Activated gamma-delta T cell treated with anti-CD3 and anti-CD28 coated beads, Interleukin-2, amount 50 U/mL, for 16 hours (primary cell): ENCODE results near the gene RERE.
"Not testable (repeated sequence)": the region's sequence is repeated elsewhere in the genome, so short reads cannot be mapped to it uniquely, and the experiment has no call there.

Experiments used
- DNase-seq: peaks from one replicate; pipeline ENCODE4 v3.0.0-alpha.2; 2020; ENCODE audit warnings: low read depth

RERE gene

DNA sequence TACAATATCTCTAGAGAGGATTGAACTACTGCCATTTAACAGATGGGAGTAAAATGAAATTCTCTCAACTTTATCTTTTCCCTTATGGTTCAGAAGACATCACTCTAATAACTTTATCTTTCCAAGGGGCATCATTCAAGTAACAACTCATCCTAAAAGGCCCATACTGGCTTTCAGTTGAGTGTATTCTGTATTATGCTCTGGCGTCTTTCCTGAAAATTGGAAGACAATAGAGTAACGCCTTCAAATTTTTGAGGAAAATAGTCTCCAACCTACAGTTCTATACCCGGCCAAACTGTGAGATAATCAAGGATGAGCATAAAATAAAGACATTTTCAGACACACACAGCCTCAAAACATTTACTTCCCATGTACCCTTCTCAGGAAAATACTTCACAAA lies 103.3 kb downstream of the RERE start:
- no peak for DNase-seq

DNA sequence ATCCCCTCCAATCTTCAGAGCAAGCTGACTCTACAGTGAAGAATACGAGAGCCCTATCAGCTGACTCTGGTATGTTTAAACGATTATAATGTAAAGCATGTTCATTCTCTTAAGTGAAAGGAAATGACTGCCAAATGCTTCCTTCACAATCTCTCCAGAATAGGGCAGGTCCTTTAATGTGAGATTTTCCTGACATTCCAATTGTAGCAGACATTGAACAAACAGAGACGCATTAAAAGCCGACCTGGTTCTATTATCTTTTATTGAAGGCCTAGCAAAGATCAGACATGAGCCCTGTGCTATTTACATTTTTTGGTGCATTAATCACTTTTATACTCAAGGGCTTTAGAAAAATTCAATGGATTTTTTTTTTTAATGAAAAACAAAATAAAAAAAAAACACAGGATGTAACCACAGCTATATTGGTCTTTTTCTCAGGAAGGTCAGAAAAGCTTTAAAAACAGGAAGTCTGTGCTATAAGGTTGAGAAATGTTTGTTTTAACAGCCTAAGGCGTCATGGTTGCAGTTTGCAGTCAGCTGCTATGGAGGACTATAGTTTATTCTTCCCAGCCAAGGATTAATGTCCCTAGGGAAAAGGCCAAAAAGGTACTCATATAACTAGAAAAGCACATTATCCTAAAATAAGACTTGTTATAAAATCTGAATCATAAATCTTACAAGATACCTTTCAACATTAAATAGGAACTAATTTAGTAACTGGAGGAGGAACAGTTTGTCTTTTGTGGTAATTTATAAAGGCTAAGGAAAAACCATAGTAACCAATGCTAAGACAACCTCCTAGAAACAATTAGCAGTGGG lies 104.8 kb downstream of the RERE start:
- no peak for DNase-seq

DNA sequence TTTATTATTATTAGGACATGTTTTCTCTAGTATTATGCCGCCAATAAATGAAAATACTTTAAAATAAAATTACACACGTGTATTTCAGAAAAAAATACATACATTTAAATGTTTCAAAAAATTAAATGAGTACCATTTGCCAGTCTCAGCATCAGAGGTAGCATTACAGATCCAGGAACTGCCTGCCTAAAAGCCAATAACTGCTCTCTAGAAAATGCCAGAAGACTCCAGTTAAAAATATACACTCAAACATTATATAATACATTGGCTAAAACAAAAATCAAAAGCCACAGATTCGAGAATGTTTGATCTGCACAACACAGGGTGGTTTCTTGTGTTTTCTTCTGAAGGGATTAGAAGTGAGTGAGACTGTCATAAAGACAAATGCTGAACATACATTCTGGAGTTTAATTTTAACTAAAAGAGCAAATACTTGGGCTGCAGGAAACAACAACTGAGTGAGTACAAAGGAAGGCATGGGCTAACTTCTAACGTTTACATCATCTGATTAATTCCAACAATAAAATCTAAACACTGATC lies 105.5 kb downstream of the RERE start:
- DNase-seq = no peak

- DNase-seq = no peak
Observed at GRCh38 chr1:8711151-8711550, 106.3 kb downstream of the RERE start.

DNA sequence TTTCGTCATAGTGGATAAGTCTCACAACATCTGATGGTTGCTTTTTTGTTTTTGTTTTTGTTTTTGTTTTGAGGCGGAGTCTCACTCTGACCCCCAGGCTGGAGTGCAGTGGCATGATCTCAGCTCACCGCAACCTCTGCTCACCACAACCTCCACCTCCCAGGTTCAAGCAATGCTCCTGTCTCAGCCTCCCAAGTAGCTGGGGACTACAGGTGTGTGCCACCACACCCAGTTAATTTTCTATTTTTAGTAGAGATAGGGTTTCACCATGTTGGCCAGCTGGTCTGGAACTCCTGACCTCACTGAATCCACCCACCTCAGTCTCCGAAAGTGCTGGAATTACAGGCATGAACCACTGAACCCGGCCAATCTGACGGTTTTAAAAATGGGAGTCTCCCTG lies 109.2 kb downstream of the RERE start:
- DNase-seq = no peak

DNA sequence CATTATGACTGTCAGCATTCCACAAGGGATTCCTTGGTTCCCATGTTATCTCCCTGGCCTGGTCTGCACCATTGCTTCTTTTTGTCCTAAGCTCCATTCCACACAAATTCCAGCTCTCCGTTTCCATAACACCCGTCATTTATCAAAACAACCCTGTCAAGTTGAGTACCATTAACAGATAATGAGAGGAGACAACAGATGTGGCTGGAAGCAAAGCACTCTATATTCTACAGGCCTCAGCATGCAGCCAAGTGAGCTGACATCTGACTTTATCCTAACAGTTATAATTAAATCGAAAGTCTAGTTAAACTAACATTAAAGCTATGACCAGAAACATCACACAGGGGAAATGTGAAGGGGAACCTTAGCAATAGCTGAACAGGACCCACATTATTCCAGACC lies 110.4 kb downstream of the RERE start:
- DNase-seq = no peak

DNA sequence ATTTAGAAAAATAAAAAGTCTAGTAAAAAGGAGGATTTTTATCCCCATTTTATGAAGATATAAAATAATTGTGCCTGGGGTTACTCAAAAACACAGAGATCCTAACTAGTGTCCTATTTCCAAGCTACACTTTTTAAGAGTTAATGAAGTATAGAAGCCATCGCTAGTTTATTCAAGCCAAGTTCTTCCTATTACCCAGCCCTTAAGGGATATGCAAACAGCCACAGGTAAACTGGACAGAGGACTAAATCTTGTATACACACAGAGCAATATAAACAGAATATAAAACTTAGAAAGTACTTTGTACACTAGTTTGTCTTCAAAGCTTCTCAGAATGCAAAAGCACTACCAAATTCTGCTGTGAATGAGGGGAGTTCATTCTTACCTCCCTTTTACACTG lies 111.1 kb downstream of the RERE start:
- DNase-seq = no peak

DNA sequence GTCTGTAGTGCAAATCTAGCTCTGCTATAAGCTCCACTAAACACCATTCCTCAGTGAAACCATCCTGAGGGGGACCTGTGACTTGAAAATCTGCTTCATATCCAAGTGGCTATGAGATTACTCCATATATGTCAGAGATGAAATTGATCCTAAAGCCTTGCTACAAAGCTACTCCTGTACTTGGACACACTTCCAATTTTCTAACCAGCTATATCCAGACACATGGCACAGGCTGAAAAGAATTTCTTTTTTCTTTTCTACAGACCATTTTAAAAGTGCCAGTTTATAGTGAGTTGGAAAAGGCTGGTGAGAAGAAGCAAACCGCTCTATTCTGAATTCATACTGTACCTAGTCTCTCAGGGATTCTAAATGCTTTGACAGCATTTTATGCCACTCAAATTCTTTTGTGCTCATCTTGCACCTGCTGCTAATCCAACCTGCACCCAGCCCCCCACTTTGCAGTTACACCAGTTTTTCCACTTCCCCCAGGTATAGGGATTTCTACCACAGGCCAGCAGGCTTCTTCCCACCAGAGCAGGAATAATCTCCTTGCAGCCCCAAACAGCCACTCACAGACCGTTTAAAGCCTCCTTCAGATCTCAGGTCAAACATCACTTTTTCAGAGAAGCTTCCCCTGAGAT lies 112.5 kb downstream of the RERE start:
- no peak for DNase-seq

- peak; percentile 15 for DNase-seq
Observed at GRCh38 chr1:8702850-8703810, 114.3 kb downstream of the RERE start.

DNA sequence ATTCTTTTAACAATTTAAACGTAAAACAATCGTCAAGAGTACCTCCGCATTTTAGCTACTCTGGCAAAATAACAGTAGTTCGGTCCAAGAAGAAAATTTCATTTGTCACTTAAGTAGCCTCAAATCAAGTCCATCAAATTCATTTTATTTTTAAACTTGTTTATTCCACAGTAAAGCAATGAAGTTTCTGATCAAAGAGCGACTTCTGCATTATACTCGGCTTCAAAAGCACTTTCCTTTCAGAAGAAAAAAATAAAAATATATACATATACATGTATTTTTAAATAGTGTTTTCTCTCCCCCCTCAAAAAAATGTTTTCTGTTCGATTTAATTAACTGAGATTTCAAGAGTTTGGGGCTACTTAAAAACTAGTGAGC lies 115.0 kb downstream of the RERE start:
- no peak for DNase-seq

DNA sequence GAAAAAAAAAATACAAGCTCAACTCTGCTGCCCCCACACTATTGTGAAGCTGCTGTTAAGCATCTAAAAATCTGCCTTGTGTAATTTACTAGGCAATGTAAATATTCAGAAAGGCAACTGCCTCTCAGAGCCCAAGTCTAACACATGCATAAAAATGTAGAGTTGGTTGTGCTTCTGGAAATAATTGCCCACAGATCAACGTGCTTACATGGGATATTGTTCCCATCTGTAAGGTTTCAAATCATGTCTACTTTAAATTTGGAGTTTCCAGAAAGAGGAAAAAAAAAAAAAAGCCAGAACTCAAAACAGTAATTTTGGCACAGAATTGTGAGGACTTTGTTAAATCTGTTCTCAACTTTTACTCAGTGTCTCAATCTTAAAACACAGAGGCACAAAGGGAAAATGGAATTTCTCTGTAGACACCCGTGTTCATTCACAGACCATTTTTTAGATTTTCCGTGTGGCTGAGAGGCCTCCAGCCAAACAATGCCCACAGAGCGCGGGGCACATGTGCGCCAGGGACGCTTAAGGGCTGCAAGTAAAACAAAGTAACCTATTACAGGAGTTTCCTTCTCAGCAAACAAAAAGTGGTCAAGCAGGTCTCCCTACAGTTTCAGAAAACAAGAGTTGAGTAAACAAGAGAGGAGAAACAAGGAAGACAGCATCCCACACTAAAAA lies 115.5 kb downstream of the RERE start:
- DNase-seq = no peak

- DNase-seq = no peak
Observed at GRCh38 chr1:8699679-8700078, 117.8 kb downstream of the RERE start.

- DNase-seq = no peak
Observed at GRCh38 chr1:8698937-8699447, 118.4 kb downstream of the RERE start.

GRCh38 chr1:8698012-8698630 lies 119.3 kb downstream of the RERE start:
- DNase-seq = no peak

- not testable (repeated sequence) for DNase-seq
Observed at GRCh38 chr1:8695442-8695841, 122.0 kb downstream of the RERE start.

DNA sequence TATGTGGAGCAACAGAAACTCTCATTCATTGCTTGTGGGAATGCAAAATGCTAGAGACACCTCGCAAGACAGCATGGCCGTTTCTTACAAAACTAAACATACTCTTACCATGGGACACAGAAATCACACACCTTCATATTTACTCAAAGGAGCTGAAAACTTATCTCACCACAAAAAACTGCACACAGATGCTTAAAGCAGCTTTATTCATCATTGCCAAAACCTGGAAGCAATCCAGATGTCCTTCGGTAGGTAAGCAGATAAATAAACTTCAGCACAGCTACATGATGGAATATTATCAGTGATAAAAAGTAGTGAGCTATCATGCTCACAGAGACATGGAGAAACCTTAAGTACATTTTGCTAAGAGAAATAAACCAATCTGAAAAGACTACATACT lies 124.3 kb downstream of the RERE start:
- DNase-seq = no peak

DNA sequence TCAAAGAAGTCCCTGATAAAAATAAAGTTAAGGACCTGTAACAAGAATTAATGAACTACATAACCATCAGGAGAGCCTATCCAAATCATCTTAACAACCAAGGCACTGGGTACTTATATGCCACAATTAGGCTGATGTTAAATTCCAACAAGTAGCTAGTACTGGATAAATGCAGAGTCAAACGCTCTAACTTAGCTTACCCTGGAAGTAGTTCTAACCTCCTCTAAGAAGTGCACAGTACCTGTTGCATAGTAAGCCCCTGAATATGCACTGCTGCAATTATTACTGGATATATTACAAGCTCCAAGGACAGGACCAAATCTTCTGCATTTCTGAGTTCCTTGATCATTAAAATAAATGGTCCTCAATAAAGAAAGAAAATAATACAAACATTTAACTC lies 125.8 kb downstream of the RERE start:
- no peak for DNase-seq

DNA sequence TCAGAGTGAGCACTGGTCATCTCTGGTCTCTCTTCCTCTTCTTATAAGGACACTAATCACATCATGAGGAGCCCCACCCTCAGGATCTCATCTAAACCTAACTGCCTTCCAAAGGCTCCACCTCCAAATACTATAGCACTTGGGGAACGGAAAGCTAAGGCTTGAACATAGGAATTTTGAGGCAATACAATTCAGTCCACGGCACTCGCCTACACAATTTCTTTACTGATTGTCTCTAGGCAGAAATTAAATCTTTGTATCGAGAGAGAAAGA lies 127.3 kb downstream of the RERE start:
- DNase-seq = no peak

GRCh38 chr1:8689431-8690252 lies 127.8 kb downstream of the RERE start:
- no peak for DNase-seq

DNA sequence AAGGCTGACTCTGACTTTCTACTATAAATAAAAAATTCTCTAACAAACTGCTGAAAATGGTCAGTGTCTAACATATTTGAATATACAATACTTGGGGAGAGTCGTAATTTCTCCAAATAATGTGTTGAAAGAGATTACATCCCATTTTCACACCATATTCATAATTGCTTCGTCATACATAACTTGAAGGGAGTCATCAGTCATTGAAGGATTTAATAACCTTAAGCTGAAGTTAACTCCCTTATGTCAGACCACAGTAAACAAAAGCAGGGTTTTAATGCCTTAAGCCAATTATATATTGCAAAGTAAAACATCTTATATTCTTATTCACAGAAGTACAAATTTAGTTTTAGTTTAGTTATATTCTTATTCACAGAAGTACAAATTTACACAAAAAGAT lies 129.9 kb downstream of the RERE start:
- DNase-seq = no peak

- no peak for DNase-seq
Observed at GRCh38 chr1:8687039-8687438, 130.4 kb downstream of the RERE start.
